ENCODE results near the gene SEBOX. TPM values are rescaled to one million over a fixed set of nuclear protein-coding genes. Genes with fewer than 3 reads are reported as not detected.
A peak's percentile ranks its signal among the peaks of the same experiment; 100 is the strongest.

Gene SEBOX
- total and polyA plus RNA-seq, 2 experiments from 2014 or later: not detected

DNA sequence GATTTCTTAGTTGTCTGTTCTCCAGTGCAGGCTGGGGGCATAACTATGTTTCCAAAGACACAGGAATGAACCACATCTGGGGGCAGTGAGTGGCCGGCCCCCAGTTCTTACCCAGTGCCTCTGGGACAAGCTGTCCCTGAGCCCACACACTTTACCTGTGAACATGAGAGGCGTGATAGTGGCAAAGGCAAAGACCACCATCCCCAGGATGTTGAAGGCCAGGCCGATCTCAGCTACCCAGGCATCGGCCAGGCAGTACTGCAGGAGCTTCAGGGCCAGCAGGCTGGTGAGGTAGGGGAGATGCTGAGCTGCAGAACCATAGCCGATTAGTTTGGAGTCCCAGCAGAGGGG, 39.4 kb upstream of the SEBOX start (continued):
- TF ChIP-seq, protein P1, sequence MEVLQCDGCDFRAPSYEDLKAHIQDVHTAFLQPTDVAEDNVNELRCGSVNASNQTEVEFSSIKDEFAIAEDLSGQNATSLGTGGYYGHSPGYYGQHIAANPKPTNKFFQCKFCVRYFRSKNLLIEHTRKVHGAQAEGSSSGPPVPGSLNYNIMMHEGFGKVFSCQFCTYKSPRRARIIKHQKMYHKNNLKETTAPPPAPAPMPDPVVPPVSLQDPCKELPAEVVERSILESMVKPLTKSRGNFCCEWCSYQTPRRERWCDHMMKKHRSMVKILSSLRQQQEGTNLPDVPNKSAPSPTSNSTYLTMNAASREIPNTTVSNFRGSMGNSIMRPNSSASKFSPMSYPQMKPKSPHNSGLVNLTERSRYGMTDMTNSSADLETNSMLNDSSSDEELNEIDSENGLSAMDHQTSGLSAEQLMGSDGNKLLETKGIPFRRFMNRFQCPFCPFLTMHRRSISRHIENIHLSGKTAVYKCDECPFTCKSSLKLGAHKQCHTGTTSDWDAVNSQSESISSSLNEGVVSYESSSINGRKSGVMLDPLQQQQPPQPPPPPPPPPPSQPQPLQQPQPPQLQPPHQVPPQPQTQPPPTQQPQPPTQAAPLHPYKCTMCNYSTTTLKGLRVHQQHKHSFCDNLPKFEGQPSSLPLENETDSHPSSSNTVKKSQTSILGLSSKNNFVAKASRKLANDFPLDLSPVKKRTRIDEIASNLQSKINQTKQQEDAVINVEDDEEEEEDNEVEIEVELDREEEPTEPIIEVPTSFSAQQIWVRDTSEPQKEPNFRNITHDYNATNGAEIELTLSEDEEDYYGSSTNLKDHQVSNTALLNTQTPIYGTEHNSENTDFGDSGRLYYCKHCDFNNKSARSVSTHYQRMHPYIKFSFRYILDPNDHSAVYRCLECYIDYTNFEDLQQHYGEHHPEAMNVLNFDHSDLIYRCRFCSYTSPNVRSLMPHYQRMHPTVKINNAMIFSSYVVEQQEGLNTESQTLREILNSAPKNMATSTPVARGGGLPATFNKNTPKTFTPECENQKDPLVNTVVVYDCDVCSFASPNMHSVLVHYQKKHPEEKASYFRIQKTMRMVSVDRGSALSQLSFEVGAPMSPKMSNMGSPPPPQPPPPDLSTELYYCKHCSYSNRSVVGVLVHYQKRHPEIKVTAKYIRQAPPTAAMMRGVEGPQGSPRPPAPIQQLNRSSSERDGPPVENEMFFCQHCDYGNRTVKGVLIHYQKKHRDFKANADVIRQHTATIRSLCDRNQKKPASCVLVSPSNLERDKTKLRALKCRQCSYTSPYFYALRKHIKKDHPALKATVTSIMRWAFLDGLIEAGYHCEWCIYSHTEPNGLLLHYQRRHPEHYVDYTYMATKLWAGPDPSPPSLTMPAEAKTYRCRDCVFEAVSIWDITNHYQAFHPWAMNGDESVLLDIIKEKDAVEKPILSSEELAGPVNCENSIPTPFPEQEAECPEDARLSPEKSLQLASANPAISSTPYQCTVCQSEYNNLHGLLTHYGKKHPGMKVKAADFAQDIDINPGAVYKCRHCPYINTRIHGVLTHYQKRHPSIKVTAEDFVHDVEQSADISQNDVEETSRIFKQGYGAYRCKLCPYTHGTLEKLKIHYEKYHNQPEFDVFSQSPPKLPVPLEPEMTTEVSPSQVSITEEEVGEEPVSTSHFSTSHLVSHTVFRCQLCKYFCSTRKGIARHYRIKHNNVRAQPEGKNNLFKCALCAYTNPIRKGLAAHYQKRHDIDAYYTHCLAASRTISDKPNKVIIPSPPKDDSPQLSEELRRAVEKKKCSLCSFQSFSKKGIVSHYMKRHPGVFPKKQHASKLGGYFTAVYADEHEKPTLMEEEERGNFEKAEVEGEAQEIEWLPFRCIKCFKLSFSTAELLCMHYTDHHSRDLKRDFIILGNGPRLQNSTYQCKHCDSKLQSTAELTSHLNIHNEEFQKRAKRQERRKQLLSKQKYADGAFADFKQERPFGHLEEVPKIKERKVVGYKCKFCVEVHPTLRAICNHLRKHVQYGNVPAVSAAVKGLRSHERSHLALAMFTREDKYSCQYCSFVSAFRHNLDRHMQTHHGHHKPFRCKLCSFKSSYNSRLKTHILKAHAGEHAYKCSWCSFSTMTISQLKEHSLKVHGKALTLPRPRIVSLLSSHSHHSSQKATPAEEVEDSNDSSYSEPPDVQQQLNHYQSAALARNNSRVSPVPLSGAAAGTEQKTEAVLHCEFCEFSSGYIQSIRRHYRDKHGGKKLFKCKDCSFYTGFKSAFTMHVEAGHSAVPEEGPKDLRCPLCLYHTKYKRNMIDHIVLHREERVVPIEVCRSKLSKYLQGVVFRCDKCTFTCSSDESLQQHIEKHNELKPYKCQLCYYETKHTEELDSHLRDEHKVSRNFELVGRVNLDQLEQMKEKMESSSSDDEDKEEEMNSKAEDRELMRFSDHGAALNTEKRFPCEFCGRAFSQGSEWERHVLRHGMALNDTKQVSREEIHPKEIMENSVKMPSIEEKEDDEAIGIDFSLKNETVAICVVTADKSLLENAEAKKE (CRISPR knock-in tag; IDR thresholded peaks at IDR 0.05): no peak
- TF ChIP-seq ZNF114 (CRISPR knock-in tag; IDR thresholded peaks at IDR 0.05): no peak

DNA sequence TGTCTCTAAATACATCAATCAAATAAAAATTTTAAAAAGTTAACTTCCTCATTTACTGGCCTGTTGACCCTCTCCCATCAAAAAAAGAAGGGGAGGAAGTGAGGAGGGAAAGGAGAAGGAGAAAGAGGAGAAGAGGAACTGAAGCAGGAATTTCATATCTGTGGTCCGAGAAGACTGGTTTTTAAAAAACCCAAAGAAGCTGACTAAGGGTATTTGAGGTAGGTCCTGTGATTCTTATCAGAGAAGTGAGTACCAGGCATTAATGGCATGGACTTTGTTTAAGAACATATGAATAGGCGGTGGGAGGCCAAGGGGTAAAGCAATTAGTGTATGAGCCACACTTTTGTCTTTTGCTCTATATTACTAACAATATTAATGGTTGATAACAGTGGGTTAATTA, 39.0 kb upstream of the SEBOX start:
- Mint-ChIP-seq H3K9me3 (no peaks in the 10 kb centered on the region; the same call in 2 of the 3 replicates), H3K27ac (no peak overlapping the region)
- ATAC-seq: no peak
- TF ChIP-seq, protein P2, sequence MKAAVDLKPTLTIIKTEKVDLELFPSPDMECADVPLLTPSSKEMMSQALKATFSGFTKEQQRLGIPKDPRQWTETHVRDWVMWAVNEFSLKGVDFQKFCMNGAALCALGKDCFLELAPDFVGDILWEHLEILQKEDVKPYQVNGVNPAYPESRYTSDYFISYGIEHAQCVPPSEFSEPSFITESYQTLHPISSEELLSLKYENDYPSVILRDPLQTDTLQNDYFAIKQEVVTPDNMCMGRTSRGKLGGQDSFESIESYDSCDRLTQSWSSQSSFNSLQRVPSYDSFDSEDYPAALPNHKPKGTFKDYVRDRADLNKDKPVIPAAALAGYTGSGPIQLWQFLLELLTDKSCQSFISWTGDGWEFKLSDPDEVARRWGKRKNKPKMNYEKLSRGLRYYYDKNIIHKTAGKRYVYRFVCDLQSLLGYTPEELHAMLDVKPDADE (IDR thresholded peaks at IDR 0.05): no peak
- TF ChIP-seq EZH2phosphoT487 (IDR thresholded peaks at IDR 0.05; ENCODE audit: unreplicated experiment): no peak
- no peak for TF ChIP-seq NANOG (IDR thresholded peaks at IDR 0.05; ENCODE audit: borderline replicate concordance)
- no peak for TF ChIP-seq EZH2 (IDR thresholded peaks at IDR 0.05; ENCODE audit: low read depth, unreplicated experiment)
- no peak for TF ChIP-seq CREB1 (CRISPR knock-in tag; IDR thresholded peaks at IDR 0.05; ENCODE audit: low read depth)
- TF ChIP-seq POLR2AphosphoS5 (IDR thresholded peaks at IDR 0.05; ENCODE audit: low read depth): no peak
- no peak for TF ChIP-seq ZNF114 (CRISPR knock-in tag; IDR thresholded peaks at IDR 0.05)
- no peak for TF ChIP-seq STAT1 (IDR thresholded peaks at IDR 0.05; ENCODE audit: unreplicated experiment)
- TF ChIP-seq ZNF331 (CRISPR knock-in tag; IDR thresholded peaks at IDR 0.05; ENCODE audit: low read depth): no peak
- TF ChIP-seq, protein P1 (CRISPR knock-in tag; IDR thresholded peaks at IDR 0.05): no peak

More for the DNA sequence above, 39.0 kb upstream of the SEBOX start:
- H3K4me1 ChIP-seq (ENCODE audit: insufficient read depth): peaks cover 68% of the 10 kb centered on the region
- peaks cover 16% of the 10 kb centered on the region for H3K36me3 Mint-ChIP-seq (ENCODE audit: low read depth)
- no peak overlapping the region for H2AFZ ChIP-seq
- no peak overlapping the region for H3K4me3 ChIP-seq
- H3K9me2 ChIP-seq (ENCODE audit: insufficient read depth): no peaks in the 10 kb centered on the region
- H3K27me3 ChIP-seq (ENCODE audit: insufficient read depth): peaks cover 16% of the 10 kb centered on the region
- peaks cover 32% of the 10 kb centered on the region for H3K27me3 Mint-ChIP-seq (ENCODE audit: insufficient read depth, low read depth, poor library complexity)
- no peaks in the 10 kb centered on the region for H4K20me1 ChIP-seq (replicated peaks; ENCODE audit: insufficient read depth)
- H3K4me3 Mint-ChIP-seq: peak overlapping the region; percentile 77; the same call in 1 of the 3 replicates
- no peaks in the 10 kb centered on the region for H3K36me3 ChIP-seq (ENCODE audit: insufficient read depth)
- peaks cover 66% of the 10 kb centered on the region for H3K4me1 Mint-ChIP-seq
- H3K4me2 ChIP-seq: peak overlapping the region; percentile 92; the same call in 1 of the 2 replicates
- no peak overlapping the region for H3K27ac ChIP-seq (ENCODE audit: low read depth)
- no peaks in the 10 kb centered on the region for H3K79me2 ChIP-seq (replicated peaks; ENCODE audit: insufficient read depth)
- H3F3A ChIP-seq (replicated peaks; ENCODE audit: low read depth): peaks cover 17% of the 10 kb centered on the region
- no peak for DNase-seq (ENCODE audit: low spot score)
